GM18526 (cell line): Measurements from ENCODE around the gene ATG4A.

Source experiments
- POLR2A ChIP-seq: IDR thresholded peaks from 3 replicates; pipeline ENCODE4 v1.6.1; 2011; ENCODE audit not compliant: insufficient read length; ENCODE audit errors: extremely low read depth

The ATG4A gene

GRCh38 chrX:108186811-108187210 is 95.2 kb downstream of the ATG4A start:
- TF ChIP-seq POLR2A: no peak

GRCh38 chrX:108198420-108198819 is 106.8 kb downstream of the ATG4A start:
- TF ChIP-seq POLR2A: no peak

GRCh38 chrX:108199041-108199440 is 107.5 kb downstream of the ATG4A start:
- no peak for TF ChIP-seq POLR2A

- TF ChIP-seq POLR2A: no peak
Observed at GRCh38 chrX:108199691-108200090, 108.1 kb downstream of the ATG4A start.

GRCh38 chrX:108203540-108203939 is 112.0 kb downstream of the ATG4A start:
- no peak for TF ChIP-seq POLR2A
